Measurements from ENCODE around the gene NEK1.

DNA sequence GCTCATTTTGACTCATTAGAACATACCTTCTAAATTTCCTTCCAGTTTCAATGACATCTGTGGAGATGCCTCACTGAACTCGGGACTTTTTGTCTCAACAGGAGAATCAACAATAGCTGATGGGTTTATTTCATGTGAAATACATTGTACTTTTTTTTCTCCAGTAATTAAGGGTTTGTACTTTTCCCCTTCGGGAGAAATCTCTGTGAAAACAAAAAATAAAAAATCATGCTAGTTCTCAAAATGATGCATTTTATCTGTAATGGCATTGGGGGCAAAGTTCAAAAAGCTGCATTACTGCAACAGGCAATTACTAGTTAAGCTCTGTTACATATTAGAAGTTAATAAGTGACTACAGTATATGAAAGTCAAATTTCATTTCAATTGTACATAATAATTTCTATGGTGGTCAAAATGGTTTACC is 174.3 kb downstream of the NEK1 start:
- TF ChIP-seq, protein P1, sequence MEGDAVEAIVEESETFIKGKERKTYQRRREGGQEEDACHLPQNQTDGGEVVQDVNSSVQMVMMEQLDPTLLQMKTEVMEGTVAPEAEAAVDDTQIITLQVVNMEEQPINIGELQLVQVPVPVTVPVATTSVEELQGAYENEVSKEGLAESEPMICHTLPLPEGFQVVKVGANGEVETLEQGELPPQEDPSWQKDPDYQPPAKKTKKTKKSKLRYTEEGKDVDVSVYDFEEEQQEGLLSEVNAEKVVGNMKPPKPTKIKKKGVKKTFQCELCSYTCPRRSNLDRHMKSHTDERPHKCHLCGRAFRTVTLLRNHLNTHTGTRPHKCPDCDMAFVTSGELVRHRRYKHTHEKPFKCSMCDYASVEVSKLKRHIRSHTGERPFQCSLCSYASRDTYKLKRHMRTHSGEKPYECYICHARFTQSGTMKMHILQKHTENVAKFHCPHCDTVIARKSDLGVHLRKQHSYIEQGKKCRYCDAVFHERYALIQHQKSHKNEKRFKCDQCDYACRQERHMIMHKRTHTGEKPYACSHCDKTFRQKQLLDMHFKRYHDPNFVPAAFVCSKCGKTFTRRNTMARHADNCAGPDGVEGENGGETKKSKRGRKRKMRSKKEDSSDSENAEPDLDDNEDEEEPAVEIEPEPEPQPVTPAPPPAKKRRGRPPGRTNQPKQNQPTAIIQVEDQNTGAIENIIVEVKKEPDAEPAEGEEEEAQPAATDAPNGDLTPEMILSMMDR (conservative IDR thresholded peaks at IDR 0.05; ENCODE audit: low read length), result no peak
- TF ChIP-seq EZH2phosphoT487 (IDR thresholded peaks at IDR 0.05; ENCODE audit: borderline replicate concordance), result no peak

Measured in Loucy (cell line).